ENCODE measurements around the gene TYW5. TPM values are rescaled to one million over a fixed set of nuclear protein-coding genes. Genes with fewer than 3 reads are reported as not detected.

Gene TYW5
- total and polyA plus RNA-seq, 4 donors = 3.3 to 18.8 (median 4.9) TPM

DNA sequence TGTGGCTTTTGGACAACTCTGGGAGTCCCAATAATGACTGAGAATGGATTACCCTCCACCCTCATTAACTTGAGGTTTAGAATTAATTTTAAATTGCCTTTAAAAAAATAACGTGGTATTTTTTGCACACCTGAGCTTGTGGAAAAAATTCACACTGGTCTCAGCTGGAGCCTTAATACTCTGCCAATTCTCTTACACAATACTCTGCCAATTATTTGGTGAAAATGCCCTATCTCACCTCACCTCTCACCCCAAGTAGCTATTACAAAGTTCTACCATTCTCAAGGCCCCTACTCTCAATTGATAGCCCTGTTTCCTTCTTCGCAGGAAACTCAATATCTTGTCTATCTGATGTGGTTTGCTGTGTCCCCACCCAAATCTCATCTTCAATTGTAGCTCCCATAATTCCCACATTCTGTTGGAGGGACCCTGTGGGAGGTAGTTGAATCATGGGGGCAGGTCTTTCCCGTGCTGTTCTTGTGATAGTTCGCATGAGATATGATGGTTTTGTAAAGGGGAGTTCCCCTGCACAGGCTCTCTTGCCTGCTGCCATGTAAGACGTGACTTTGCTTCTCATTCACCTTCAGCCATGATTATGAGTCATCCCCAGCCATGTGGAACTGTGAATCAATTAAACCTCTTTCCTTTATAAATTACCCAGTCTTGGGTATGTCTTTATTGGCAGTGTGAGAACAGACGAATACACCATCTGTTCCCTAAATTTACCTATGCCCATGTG is 71.6 kb downstream of the TYW5 start:
- ATAC-seq (ENCODE audit: insufficient read depth, low FRiP score) (no peak), DNase-seq (no peak)
- Histone ChIP-seq H3K9ac (ENCODE audit: insufficient read depth in 1 of 2, low read length in 2 of 2) (no peak overlapping the region), H3K27me3 (ENCODE audit: control insufficient read depth in 3 of 3, insufficient read depth in 3 of 3, low read length in 2 of 3) (peaks cover 0 to 4% (median 0%) of the 10 kb centered on the region in 3 donors), H3K4me1 (ENCODE audit: control insufficient read depth in 5 of 5, insufficient read depth in 5 of 5, low read length in 5 of 5) (no peaks in the 10 kb centered on the region), H3K9me3 (ENCODE audit: control insufficient read depth in 4 of 4, insufficient read depth in 3 of 4, low read length in 3 of 4) (peaks cover 0 to 5% (median 0%) of the 10 kb centered on the region in 4 donors), H3K27ac (ENCODE audit: low read depth in 1 of 2, low read length in 1 of 2) (no peak overlapping the region), H3K36me3 (ENCODE audit: control insufficient read depth in 4 of 4, insufficient read depth in 4 of 4, low read length in 4 of 4) (no peaks in the 10 kb centered on the region), H3K4me3 (no peak overlapping the region)
- TF ChIP-seq CTCF (IDR thresholded peaks at IDR 0.05; ENCODE audit: control extremely low read depth, extremely low read depth) = no peak
- 91 to 95% methylated on average over 6 of the region's 6 CpGs for WGBS, 2 donors

GRCh38 chr2:199882667-199883066 is 72.6 kb downstream of the TYW5 start:
- Histone ChIP-seq H3K4me3 (no peak overlapping the region), H3K27me3 (ENCODE audit: control insufficient read depth in 3 of 3, insufficient read depth in 3 of 3, low read length in 2 of 3) (peaks cover 0 to 4% (median 0%) of the 10 kb centered on the region in 3 donors), H3K4me1 (ENCODE audit: control insufficient read depth in 5 of 5, insufficient read depth in 5 of 5, low read length in 5 of 5) (no peaks in the 10 kb centered on the region), H3K36me3 (ENCODE audit: control insufficient read depth in 4 of 4, insufficient read depth in 4 of 4, low read length in 4 of 4) (no peaks in the 10 kb centered on the region), H3K9ac (ENCODE audit: insufficient read depth in 1 of 2, low read length in 2 of 2) (no peak overlapping the region), H3K9me3 (ENCODE audit: control insufficient read depth in 4 of 4, insufficient read depth in 3 of 4, low read length in 3 of 4) (peaks cover 0 to 7% (median 5%) of the 10 kb centered on the region in 4 donors), H3K27ac (ENCODE audit: low read depth in 1 of 2, low read length in 1 of 2) (no peak overlapping the region)
- TF ChIP-seq CTCF (IDR thresholded peaks at IDR 0.05; ENCODE audit: control extremely low read depth, extremely low read depth) = no peak
- ATAC-seq (ENCODE audit: insufficient read depth, low FRiP score) (no peak), DNase-seq (no peak)

Small RNA genes lying within 50 kb of the gene (small RNA-seq; reads per million reads assigned to genes)
- gene RN7SL717P (ENCODE audit: low replicate concordance) = not detected

Other genes starting within 250 kb of the TYW5 start
- gene FTCDNL1, start 104.3 kb downstream of the TYW5 start, total RNA-seq = 1 to 10 TPM; 1.3 to 2.8 TPM
- gene FTCDNL1, start 104.3 kb downstream of the TYW5 start, polyA plus RNA-seq = 1 to 10 TPM; 1.6 to 2.0 TPM
- 10 to 100 TPM in 1 of 2 donors, 1 to 10 TPM in 1; 7.3 to 11.1 TPM for gene C2orf69, start 44.2 kb downstream of the TYW5 start, total RNA-seq
- 1 to 10 TPM; 4.5 to 6.2 TPM for gene C2orf69, start 44.2 kb downstream of the TYW5 start, polyA plus RNA-seq
- 10 to 100 TPM; 12.4 to 18.3 TPM for gene MAIP1, start 91 bp upstream of the TYW5 start, total RNA-seq
- gene MAIP1, start 91 bp upstream of the TYW5 start, polyA plus RNA-seq = 10 to 100 TPM in 1 of 2 donors, 1 to 10 TPM in 1; 8.2 to 18.2 TPM

Measured in lung (tissue), 13 donors.